SHP77 (cell line): ENCODE measurements around the gene MAGI2.
"Not testable (repeated sequence)": the region's sequence is repeated elsewhere in the genome, so short reads cannot be mapped to it uniquely, and the experiment has no call there.

Experiments
- DNase-seq, 2 experiments: peaks; one replicate each; lab custom pipeline; 2025; lab: John Stamatoyannopoulos, UW

MAGI2 gene

DNA sequence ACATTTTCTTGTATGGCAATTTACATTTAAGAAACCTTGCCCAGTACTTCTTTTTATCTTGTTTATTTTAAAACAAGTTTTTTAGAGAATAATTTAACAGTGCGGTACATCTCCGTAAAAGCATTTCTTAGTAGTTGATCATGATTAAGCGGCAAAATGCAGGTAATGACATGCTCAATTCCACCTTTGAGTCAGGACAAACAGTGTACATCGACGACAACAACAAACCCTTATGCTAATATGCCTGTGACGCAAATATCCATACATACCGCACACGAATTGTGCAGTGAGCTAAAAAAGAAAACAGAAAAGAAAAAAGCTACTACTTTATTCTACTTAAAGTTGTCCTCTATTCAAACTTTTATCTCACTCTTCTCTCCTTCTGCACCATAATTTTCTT lies 1.9 kb downstream of the MAGI2 start:
- DNase-seq = no peak

DNA sequence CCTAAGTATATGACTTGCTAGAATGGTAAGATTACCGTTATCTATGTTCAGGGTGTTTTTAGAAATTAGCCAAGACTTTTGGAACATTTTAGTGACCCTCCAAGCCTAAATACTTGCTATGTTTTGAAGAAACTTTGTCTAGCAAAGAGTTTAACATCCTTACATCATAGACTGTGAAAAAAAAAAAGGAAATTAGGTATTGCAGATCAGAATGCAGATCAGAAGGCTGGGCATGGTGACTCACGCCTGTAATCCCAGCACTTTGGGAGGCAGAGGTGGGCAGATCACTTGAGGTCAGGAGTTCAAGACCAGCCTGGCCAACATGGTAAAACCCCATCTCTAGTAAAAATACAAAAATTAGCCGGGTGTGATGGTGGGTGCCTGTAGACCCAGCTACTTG lies 10.7 kb downstream of the MAGI2 start:
- not testable (repeated sequence) for DNase-seq

DNA sequence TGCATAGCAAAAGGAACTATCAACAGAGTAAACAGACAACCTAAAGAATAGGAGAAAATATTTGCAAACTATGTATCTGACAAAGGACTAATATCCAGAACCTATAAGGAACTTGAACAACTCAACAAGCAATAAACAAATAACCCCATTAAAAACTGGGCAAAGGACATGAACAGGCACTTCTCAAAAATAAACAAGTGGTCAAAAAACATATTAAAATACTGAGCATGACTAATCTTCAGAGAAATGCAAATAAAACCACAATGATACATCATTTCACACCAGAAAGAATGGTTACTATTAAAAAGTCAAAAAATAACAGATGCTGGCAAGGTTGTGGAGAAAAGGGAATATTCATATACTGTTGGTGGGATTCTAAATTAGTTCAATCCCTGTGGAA lies 17.1 kb downstream of the MAGI2 start:
- DNase-seq = no peak

DNA sequence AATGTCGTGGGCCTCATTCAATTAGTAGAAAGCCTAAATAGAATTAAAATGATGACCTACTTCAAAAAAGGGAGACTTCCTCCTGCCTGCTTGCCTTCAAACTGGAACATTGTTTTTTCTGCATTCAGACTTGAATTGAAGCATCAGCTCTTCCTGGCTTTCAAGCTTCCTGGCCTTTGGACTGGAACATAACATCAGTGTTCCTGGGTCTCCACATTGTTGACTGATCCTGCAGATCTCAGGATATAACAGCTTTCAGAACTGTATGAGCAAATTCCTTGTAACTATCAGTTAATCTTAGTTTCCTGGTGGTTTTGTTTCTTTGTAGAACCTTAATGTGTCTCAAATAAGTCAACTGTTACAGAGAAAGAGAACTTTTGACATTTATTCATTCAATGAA lies 18.6 kb downstream of the MAGI2 start:
- no peak for DNase-seq

DNA sequence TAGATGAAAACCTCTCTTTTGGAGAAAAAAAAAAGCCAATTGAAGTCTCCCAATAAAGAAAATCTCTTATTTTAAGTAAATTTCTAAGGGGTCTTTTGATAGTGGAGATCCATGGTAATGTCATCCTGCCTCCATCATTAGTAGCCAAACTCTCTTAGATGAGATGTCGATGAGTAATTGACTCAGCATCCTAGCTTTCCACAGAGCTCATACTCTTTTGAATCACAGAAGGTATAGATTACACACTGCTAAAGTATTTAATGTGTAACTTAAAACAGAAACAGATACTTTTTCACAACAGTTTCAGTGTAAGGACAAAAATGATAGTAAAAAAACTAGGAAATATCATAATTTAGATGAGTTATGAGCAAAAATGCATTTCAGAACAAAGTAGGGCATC lies 19.4 kb downstream of the MAGI2 start:
- DNase-seq = no peak

DNA sequence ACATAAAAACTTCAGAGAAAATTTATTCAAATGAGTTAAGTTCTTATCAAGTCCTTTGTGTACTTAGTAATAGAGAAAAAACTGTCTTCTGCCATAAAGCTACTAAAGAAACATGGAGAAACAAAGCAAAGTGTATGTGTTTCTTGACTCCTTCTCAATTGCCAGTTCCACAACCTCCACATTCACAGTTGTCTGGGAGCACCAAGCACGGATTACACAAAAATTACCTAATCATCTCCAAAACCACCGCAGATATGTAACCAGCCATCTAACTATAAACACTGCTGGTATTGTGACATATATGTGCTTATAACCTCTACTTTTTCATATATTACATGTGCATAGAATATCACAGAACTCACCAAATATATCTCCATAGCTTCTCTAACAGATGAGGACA lies 23.1 kb downstream of the MAGI2 start:
- no peak for DNase-seq

DNA sequence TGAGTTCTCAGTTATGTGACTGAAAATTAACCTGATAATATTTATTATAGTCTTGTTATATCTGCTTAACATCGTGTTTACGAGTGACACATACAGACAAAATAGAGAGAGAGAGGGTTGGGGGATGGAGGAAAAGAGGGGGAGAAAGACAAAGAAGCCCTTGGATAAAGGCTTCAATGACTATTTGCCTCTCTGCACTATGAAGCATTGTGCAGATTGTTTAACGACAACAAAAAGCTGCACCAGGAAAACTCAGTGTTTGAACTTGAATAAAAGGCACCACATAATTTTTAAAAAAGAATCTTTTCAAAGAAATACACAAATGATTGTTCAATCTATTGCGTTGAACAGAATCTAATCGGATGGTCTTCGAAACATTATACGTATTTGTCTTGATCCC lies 27.8 kb downstream of the MAGI2 start:
- DNase-seq = no peak

DNA sequence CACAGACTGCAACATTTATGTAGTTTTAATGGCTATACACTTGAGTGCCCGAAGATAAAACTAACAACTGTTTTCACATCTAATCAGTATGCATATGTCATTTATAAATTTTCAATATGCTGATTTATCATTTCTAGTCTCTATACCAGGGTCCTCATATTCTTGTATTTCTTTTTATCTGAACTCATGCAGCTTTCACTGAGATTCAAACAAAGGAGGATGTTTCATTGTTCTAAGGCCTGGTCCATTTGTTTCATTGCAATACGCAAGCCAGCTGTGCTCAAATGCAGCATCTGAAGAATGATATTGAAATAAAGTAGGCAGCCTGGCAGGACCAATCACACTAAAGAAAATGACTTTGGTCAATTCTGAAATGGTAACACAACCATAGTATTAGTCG lies 31.7 kb downstream of the MAGI2 start:
- DNase-seq = no peak

DNA sequence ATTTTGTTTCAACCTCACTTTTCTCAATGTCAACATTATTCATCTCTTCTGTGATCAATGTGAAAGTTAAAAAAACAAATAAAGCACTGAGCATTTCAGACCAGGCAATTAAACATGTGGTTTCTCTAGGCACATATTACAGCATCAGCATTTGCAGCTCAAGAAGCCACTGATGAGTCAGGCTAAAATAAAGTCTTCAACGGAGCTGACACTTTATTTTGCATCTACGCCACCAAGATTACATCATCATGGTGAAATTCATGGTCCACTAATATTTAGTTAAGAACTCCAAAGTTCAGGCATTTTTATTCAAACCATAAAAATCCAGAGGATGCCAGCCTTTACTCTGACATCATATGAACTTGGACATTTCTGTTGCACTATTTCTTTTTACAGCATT lies 33.0 kb downstream of the MAGI2 start:
- DNase-seq = peak; percentile 7 to 25

DNA sequence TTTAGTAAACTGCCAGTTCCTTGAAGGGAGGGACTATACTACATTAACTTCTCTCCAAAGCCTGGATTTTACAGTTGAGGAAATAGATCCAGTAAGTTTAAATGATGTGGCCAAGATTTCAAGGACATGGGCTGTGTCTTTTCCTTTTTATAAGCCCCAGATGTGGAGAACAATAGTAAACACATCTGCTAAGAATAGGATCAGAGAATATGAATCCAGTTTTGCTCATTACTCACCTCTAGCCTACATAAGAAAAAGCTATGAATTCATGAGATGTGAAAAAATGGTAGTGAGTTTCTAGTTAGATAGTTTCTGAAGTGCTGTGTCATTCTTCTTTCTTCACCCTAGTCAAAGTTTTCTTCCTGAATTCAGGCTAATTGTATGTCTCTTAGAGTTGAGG lies 38.6 kb downstream of the MAGI2 start:
- no peak for DNase-seq

DNA sequence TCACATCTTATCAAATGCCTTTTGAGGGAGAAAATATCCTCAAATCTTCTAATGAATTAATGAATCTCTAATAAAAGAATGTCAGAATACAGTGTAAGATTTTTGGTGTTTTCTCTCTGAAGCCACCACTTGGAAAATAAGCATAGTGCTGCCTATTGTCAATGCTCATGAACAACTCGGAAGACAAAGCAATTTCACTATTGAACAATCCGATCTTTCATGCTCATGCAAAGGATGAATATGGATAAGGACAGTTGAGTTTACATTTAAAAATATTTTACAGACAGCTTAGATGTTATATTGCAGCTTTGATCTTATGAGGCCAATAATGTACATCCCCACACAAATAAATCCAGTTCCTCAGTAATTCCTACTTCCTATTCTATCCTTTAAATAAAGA lies 40.6 kb downstream of the MAGI2 start:
- DNase-seq = no peak

DNA sequence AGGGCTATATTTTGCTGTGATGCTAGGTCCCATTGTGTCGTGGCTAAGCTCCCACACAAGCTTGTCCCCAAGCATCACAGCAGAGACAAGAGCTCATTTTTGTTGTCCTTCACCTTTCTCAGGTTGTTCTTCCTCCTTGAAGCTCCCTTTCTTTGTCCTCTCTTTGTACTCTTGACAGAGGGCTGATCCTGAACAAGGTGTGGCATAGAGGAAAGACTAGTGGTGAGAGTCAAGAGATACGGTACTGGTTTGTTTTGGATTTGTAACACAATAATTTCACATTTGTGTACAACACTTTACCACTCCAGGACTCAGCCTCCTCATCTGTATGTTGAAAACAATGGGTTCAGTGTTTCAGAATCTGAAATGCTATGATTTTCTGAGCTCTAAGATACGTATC lies 41.0 kb downstream of the MAGI2 start:
- DNase-seq = no peak

DNA sequence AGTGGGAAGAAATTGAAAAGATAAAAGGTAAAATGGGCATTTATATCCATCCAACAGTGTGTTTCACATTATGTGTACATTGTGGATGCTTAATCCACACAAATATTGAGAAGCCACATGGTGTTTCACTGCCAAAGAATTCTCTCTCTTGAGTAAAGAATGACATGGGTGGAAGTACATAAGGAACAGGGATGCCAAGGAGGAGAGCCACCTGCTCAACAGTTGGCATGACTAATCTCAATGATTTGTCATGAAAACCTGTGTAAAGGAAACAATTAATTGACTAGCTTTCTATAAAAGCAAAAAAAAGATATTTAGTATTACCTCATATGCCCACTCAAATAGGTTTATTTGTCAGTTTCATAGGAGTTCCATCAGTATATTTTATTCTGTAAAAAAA lies 43.1 kb downstream of the MAGI2 start:
- DNase-seq = no peak

DNA sequence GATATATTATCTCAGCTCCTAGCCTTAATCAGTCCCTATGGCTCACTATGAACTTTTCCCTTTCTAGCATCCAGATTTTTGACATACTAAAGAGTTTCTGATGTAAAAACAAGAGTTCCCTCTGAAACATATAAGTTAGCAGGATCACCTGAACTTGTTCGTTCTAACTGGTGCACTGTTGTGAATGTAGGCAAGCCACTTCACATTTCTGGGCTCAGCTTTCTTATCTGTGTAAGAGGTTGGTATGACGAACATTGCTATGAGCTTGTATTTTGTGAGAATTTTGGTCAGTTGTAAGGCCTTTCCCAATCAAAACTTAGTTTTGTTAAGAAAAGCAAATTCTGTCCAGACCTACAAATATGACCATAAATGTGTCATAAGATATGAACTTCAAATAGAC lies 46.1 kb downstream of the MAGI2 start:
- no peak for DNase-seq

DNA sequence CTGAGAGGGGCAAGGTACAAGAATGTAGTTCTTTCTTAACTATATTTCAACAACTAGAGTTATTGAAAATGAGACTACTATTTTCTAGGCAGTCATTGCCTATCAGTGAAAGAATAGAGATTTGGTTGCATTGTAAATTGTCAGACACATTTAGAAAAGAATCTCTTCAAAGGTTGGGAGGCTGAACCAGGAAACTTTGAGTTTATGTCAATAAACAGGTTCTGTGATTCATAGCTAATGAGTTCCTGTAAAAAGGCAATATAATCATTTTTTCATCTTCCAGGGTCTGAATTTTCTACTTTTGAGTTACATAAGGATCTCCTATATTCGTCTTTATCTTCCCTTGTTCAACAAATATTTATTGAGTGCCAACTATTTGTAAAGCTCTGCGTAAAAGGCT lies 47.1 kb downstream of the MAGI2 start:
- no peak for DNase-seq

DNA sequence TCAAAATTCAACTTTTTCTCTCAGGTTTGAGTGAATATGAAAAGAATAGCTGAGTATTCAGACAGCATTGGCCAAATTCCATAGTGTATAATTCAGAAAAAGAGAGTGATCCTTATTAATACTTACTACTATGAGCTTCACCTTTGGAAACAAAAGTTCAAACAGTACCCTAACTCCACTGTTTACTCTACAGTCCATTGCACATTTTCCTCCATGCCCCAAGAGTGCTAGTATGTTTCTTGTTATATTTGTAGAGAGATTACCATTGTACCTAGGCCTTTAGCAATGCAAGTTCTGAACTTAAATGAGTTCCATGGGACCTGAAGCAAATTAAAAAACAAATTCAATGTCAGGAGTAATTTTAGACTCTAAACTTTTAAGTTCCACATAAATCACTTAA lies 48.1 kb downstream of the MAGI2 start:
- DNase-seq = no peak

DNA sequence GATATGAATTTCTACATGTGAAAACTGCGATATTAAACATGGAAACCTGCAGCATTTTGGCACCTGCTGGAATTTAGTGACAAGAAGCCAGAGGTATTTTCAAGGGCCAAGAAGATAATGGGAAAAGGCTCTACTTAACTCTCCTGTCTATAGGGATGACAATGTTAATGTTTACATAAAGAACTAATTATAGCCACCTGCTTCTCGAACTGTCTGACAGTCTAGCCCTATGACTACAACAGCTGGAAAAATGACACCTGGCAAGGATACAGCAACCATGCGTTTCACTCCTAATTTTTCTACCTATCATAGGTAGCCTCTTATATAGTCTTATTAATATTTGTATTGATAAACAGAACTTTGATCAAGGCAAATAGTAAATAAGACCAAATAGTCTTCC lies 49.6 kb downstream of the MAGI2 start:
- peak; percentile 41 to 45 for DNase-seq

DNA sequence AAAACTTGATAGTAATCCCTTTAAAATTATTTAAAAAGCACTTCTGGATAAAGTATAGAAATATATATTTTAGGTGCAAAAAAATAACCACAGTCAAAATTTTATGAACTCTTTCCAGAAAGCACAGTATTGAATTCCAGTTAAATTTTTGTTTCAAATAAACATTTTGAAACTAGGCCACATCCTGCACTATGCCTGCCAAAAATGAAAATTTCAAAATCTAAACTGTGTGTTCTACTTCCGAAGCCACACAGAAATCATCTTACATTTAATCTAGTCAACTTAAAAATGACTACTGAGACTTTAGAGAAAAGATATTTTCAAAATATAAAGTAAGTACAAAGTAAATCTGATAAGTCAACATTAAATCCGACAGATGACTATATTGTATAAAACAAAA lies 50.0 kb downstream of the MAGI2 start:
- no peak for DNase-seq

DNA sequence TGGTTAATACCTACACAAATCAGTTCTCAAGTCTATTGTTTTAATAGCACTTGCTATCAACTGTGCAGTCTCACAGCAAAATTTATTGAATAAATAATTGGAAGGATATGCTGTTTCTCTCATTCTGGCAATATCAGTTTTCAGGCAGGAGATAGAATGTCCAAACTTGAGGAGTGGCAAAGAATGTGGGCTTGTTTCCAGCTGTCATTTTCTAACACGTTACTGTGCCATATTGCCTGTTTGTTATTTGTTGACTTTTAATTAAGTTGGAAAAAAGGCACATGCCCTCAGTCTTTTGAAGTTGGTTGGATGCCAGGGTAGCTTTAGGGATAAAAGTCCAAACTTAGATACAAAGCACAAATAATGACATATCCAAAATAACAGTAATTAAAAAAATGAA lies 52.2 kb downstream of the MAGI2 start:
- no peak for DNase-seq

DNA sequence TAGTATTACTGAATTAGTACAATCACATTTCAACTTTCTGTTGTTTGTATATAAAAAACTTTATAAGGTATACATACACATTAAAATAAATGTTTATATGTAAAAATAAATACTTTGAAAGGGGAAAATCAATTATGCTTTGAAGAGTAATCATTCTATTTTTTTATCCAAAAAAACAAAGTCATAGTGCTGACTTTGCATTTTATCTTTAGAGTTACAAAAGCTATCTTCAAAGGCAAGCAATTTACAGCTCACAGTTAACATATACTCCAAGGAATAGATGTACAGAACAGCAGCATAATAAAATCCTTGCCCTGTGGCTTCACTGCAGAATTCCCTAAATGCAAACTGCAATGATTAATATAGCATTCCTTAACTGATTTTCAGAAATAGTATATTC lies 53.2 kb downstream of the MAGI2 start:
- DNase-seq = no peak

DNA sequence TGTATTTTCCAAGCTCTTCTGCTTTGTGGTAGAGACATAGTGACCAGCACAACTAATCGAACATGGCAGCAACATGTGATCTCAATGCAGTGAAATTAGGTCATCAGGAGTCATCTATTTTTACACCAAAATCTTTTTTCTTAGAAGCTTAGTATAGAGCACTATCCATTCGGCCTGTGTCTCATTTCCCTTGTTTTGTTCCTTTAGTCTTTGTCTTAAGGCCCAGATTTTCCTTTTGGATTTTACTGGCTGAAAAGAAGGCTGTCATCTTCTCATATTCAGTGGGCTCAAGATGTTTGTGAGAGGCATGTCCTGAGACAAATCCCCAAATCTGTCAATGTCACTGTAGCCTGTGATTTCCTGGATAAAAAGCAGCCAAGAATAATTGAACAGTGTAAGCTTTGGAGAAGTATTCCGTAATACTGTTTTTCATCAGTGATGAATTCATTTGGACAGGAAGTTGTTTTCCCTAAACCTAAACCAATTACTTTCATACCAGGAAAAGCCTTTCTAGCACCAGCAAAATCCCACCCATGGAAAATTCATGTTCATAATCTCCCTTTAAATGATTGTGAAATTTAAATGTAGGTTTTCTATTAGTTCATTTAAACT lies 55.2 kb downstream of the MAGI2 start:
- DNase-seq = no peak

DNA sequence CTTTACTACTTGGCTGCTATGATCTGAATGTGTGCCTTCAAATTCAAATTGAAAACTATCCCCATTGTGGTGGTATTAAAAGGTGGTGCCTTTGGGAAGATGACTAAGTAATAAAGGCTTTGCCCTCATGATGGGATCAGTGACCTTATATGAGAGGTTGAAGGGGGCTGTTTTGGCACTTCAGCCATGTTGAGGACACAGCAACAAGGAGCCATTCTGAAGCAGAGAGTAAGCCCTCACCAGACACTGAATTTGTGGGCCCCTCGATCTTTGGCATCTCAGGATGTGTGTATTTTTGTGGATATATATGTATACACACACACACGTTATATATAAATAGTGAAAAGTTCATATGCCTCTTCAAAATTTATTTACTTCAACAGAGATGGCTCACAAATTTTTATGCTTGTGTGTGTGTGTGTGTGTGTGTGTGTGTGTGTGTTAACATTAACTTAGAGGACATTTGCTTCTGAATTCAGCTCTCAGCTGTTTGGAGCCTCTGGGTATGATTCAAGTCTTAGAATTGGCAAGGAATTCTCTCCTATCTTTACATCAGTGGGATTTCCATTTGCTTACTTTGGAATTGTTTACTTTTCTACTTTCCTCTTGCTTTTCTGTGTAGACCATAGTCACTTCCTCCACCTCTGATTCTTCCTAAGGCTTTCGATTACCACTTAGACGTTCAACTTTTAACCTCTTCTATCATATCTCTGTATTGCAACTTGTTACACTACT lies 66.6 kb downstream of the MAGI2 start:
- DNase-seq = no peak

DNA sequence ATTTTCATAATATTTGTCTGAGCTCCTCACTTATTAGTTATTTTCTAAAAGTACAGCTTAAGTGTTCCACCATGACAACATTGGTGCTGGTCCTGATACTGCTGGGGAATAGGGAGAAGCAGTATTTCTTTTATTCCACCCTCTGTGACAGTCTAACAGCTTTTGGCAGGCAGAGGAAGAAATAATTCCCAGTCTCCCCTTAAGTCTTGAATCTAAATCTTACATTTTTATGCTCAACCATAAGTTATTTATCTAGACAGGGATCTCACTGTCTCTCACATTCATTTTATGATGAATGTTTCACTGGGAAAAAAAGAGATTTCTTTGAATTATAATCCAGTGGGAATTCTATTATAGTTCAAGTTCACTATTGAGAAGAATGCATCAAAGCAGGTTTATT lies 71.5 kb downstream of the MAGI2 start:
- DNase-seq = no peak

DNA sequence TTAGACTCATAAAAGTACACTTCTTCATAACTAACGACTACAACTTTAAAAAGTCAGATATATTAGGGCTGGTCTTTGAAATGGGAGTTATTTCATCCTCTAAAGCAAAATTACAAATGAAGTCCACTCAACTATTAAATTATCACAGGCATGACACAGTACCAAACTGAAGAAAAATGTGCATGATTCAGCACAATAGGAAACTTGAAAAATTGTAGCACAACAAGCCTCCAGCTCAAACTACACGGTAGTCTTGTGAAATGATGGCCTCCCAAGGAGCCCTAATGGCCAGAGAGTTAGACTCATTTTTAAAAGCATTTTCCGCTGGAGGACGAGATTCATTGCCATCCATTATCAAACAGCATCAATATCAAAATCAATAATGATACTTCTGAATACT lies 76.4 kb downstream of the MAGI2 start:
- no peak for DNase-seq
